Body of pancreas (tissue), 4 donors: ENCODE results near the gene ATG3. TPM values are rescaled to one million over a fixed set of nuclear protein-coding genes. Genes with fewer than 3 reads are reported as not detected.
"Not testable (repeated sequence)": the region's sequence is repeated elsewhere in the genome, so short reads cannot be mapped to it uniquely, and the experiment has no call there.

Experiments used
- ATAC-seq: fragments of 150-250 bp; one replicate; pipeline ENCODE4 v1.9.1; 2016
- DNase-seq, 4 donors: peaks; one replicate each; pipeline ENCODE4 v3.0.0-alpha.2; 2019
- H3K27ac ChIP-seq, 4 donors: fragments of 200-600 bp; sonication (generic); 1 replicate in 3 of 4; 2 replicates in 1 of 4; pipeline versions ENCODE4 v1.5.1 to v1.6.1; 2016 to 2019; ENCODE audit warnings: mild to moderate bottlenecking in 1 of 4, mixed read lengths in 1 of 4, moderate library complexity in 1 of 4
- H3K27me3 ChIP-seq, 2 donors: fragments of 200-600 bp; sonication (generic); one replicate each; pipeline ENCODE4 v1.6.0; 2016; ENCODE audit warnings: mild to moderate bottlenecking in 1 of 2
- H3K36me3 ChIP-seq, 2 donors: fragments of 200-600 bp; sonication (generic); replicated peaks in 1 of 2; 2 replicates each; pipeline ENCODE4 v1.5.1; 2016; ENCODE audit warnings: low read depth in 2 of 2; ENCODE audit not compliant: insufficient read depth in 1 of 2
- H3K4me1 ChIP-seq: fragments of 200-600 bp; sonication (generic); one replicate; pipeline ENCODE4 v1.6.0; 2016
- H3K4me3 ChIP-seq, 2 donors: fragments of 200-600 bp; sonication (generic); 1 replicate in 1 of 2; 2 replicates in 1 of 2; pipeline ENCODE4 v1.5.1; 2016 to 2019
- H3K9me3 ChIP-seq, 3 donors: fragments of 200-600 bp; sonication (generic); 1 replicate in 2 of 3; 2 replicates in 1 of 3; pipeline ENCODE4 v1.5.1; 2016
- POLR2A ChIP-seq, 3 donors: fragments of 450-650 bp; IDR thresholded peaks; one replicate each; pipeline ENCODE4 v1.6.1; 2016; ENCODE audit warnings: antibody characterized with exemption in 3 of 3, mild to moderate bottlenecking in 2 of 3
- WGBS, 2 donors: methylation state at CpG; one replicate each; pipeline ENCODE4 v1.1.5; 2017; 5-methylcytosine and 5-hydroxymethylcytosine counted together
- intact Hi-C: fragments of 100-400 bp; cut with DNase I; formaldehyde crosslinking; loops from one replicate; pipeline ENCODE4 v1.15.1; 2023
- total RNA-seq, 2 donors: library from RNA; depleted of rRNA; stranded (reverse); fragments of >200 nt; gene quantifications; one replicate each; pipeline ENCODE4 v1.1.0, GENCODE V29; 2016
- TF ChIP-seq, protein P1 (sequence below), 7 experiments: fragments of 450-650 bp in 4 of 7; fragments of 200-600 bp in 3 of 7; sonication (generic) in 3 of 7; IDR thresholded peaks; one replicate each; pipeline ENCODE4 v1.5.1; 2016 to 2019; ENCODE audit warnings: antibody characterized with exemption in 7 of 7

Gene ATG3
- total RNA-seq, 2 donors from 2014 or later: 27.8 to 41.2 TPM

DNA sequence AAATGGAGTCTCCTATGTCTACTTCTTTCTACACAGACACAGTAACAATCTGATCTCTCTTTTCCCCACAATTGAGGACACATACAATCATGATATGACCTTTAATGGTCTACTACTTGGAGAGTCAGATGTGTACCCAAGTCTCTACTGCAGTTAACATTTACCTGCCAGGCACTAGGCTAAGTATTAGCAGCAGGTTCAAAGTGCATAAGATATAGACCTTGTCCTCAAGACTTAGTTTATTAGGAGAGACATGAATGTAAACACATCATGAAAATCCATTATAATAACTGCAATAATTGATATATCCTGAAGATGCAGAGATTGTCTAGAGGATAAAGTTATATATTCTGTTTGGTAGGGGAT, 3.2 kb upstream of the ATG3 start:
- Histone ChIP-seq H3K4me3 (no peak overlapping the region), H3K27me3 (no peaks in the 10 kb centered on the region), H3K36me3 (no peaks in the 10 kb centered on the region), H3K4me1 (peaks cover 13% of the 10 kb centered on the region), H3K27ac (no peak overlapping the region), H3K9me3 (no peaks in the 10 kb centered on the region)
- ATAC-seq: no peak
- no peak for DNase-seq
- intact Hi-C loops: no loop called here
- TF ChIP-seq, protein P1, sequence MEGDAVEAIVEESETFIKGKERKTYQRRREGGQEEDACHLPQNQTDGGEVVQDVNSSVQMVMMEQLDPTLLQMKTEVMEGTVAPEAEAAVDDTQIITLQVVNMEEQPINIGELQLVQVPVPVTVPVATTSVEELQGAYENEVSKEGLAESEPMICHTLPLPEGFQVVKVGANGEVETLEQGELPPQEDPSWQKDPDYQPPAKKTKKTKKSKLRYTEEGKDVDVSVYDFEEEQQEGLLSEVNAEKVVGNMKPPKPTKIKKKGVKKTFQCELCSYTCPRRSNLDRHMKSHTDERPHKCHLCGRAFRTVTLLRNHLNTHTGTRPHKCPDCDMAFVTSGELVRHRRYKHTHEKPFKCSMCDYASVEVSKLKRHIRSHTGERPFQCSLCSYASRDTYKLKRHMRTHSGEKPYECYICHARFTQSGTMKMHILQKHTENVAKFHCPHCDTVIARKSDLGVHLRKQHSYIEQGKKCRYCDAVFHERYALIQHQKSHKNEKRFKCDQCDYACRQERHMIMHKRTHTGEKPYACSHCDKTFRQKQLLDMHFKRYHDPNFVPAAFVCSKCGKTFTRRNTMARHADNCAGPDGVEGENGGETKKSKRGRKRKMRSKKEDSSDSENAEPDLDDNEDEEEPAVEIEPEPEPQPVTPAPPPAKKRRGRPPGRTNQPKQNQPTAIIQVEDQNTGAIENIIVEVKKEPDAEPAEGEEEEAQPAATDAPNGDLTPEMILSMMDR (IDR thresholded peaks at IDR 0.05): no peak
- no peak for TF ChIP-seq POLR2A (IDR thresholded peaks at IDR 0.05)

DNA sequence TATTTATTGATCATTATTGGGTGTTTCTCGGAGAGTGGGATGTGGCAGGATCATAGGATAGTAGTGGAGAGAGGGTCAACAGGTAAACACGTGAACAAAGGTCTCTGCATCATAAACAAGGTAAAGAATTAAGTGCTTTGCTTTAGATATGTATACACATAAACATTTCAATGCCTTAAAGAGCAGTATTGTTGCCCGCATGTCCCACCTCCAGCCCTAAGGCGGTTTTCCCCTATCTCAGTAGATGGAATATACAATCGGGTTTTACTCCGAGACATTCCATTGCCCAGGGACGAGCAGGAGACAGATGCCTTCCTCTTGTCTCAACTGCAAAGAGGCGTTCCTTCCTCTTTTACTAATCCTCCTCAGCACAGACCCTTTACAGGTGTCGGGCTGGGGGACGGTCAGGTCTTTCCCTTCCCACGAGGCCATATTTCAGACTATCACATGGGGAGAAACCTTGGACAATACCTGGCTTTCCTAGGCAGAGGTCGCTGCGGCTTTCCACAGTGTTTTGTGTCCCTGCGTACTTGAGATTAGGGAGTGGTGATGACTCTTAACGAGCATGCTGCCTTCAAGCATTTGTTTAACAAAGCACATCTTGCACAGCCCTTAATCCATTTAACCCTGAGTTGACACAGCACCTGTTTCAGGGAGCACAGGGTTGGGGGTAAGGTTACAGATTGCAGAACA, 2.6 kb upstream of the ATG3 start:
- H3K27me3 ChIP-seq, H3K36me3 ChIP-seq, H3K27ac ChIP-seq, DNase-seq, intact Hi-C loops, H3K9me3 ChIP-seq, H3K4me3 ChIP-seq, ATAC-seq: not testable (repeated sequence)
- peaks cover 18% of the 10 kb centered on the region for H3K4me1 ChIP-seq
- WGBS, 2 donors: 72 to 83% methylated on average over 15 of the region's 15 CpGs

DNA sequence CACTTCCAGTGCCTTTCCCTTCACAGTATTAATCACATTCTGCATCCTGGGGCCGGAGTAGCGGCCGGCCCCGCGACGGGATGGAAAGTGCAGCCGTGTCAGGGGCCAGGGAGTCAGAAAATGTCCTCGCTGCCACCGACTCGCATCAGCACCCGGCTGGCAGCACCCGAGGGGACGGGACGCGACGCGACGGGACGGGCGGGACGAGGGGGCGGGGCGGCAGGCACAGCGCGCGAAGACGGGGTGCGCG, 353 bp downstream of the ATG3 start:
- Histone ChIP-seq H3K9me3 (no peaks in the 10 kb centered on the region), H3K4me1 (peaks cover 21% of the 10 kb centered on the region), H3K4me3 (peak overlapping the region; percentile 85 to 87), H3K36me3 (no peaks in the 10 kb centered on the region), H3K27me3 (no peaks in the 10 kb centered on the region), H3K27ac (peak overlapping the region; percentile 85 to 99 (median 94))
- no peak for DNase-seq
- WGBS, 2 donors: 0% methylated on average over 2 to 29 of the region's 29 CpGs
- peak; percentile 60 for ATAC-seq
- TF ChIP-seq POLR2A (IDR thresholded peaks at IDR 0.05): no peak
- intact Hi-C loops: no loop called here

DNA sequence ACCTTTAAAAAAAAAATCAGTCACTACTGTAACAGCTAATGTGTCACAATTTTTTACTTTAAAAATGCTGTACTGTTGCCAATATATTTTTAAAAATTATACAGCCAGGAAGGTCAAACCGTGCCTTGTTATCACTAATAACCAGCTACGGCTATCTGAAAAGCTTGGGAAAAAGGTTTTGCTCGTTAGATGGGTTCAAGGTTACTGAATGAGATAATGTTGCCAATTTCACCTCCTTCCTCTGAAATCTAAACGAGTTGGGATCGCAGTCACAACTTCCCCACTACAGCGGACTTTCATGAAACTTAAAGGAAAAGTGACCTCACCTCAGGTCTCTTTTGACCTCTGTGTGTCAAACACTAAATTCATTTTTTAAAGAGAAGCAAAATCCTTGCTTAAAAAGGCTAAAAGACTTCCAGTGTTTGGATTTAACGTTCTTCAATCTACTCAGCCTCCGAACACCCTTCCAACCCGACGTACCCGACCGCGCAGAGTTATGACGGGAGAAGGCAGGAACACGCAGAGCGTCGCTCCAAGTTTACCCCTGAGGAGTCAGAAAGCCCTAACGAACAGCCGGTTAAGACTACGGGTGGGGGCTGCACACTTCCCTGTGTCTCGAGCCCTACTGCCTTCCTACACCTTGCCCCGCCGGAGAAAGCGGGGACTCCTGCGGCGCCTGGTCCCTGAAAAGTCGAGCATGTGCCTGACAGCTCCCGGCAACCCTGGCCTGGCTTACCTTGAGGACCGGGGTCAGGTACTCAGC, 860 bp downstream of the ATG3 start:
- intact Hi-C loops: no loop called here
- 0 to 1% methylated on average over 29 of the region's 29 CpGs for WGBS, 2 donors
- peak overlapping the region; percentile 85 to 87 for H3K4me3 ChIP-seq
- DNase-seq: peak; percentile 67 to 79 (median 74)
- no peaks in the 10 kb centered on the region for H3K27me3 ChIP-seq
- no peaks in the 10 kb centered on the region for H3K36me3 ChIP-seq
- no peaks in the 10 kb centered on the region for H3K9me3 ChIP-seq
- H3K4me1 ChIP-seq: peaks cover 21% of the 10 kb centered on the region
- no peak for TF ChIP-seq POLR2A (IDR thresholded peaks at IDR 0.05)
- TF ChIP-seq, protein P1 (IDR thresholded peaks at IDR 0.05): no peak
- H3K27ac ChIP-seq: peak overlapping the region; percentile 85 to 99 (median 94)
- peak; percentile 34 for ATAC-seq

DNA sequence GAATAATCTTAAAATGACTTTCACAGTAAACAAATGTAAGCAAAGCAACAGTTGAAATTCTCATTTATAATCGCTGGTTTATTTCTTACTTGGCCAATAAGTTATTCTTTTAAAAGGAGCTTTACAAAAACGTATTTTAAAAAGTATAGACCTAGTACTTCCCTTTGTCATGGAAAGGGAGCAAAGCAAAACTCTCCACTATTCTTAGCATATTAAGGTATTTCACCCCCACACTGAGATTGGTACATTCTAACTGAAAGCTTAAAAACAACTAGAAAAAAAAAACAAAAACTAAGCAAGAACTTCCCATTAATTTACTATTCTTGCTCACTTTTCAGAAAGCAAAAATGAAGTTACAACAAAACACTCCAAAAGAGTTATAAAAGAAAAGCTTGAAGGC, 1.5 kb downstream of the ATG3 start:
- no peak for ATAC-seq
- Histone ChIP-seq H3K36me3 (no peaks in the 10 kb centered on the region), H3K4me1 (peaks cover 27% of the 10 kb centered on the region), H3K27me3 (no peaks in the 10 kb centered on the region), H3K27ac (peak overlapping the region in 3 of 4 donors; percentile 85 to 99 (median 98)), H3K4me3 (peak overlapping the region in 1 of 2 donors; percentile 87), H3K9me3 (no peaks in the 10 kb centered on the region)
- DNase-seq: no peak
- TF ChIP-seq, protein P1 (IDR thresholded peaks at IDR 0.05): no peak
- no peak for TF ChIP-seq POLR2A (IDR thresholded peaks at IDR 0.05)
- 7 to 13% methylated on average over 2 of the region's 2 CpGs for WGBS, 2 donors
- intact Hi-C loops: no loop called here
